ENCODE data around the gene MAPKAPK5. TPM values are rescaled to one million over a fixed set of nuclear protein-coding genes. Genes with fewer than 3 reads are reported as not detected.
A peak's percentile ranks its signal among the peaks of the same experiment; 100 is the strongest.
"Not testable (repeated sequence)": the region's sequence is repeated elsewhere in the genome, so short reads cannot be mapped to it uniquely, and the experiment has no call there.

The MAPKAPK5 gene
- total and polyA plus RNA-seq, 4 experiments from 2014 or later: 36.6 to 68.1 (median 51.3) TPM

- intact Hi-C loops (cut with micrococcal nuclease); DNase-seq; H3K4me3 Mint-ChIP-seq; H3K9me3 Mint-ChIP-seq; POLR2A ChIA-PET (ENCODE audit: partially characterized antibody); H3K9me3 ChIP-seq (ENCODE audit: control insufficient read depth in 1 of 2, low read length in 2 of 2); H3K27me3 ChIP-seq (ENCODE audit: insufficient read depth, low read length); CTCF ChIA-PET (ENCODE audit: partially characterized antibody); H3K4me1 ChIP-seq (ENCODE audit: insufficient read depth, low read length); H3K27ac Mint-ChIP-seq; H3K4me1 Mint-ChIP-seq; H3K4me3 ChIP-seq (ENCODE audit: low read length in 2 of 2); H3K36me3 Mint-ChIP-seq; H3K27ac ChIP-seq (ENCODE audit: low read depth, low read length); H3K36me3 ChIP-seq (ENCODE audit: insufficient read depth, low read length): not testable (repeated sequence)
- peaks cover 13 to 31% of the 10 kb centered on the region in 2 donors for H3K27me3 Mint-ChIP-seq
Observed at GRCh38 chr12:111820828-111821227, 21.2 kb upstream of the MAPKAPK5 start.

GRCh38 chr12:111822886-111823285, 19.1 kb upstream of the MAPKAPK5 start:
- Mint-ChIP-seq H3K4me1 (peaks cover 0 to 4% (median 0%) of the 10 kb centered on the region in 4 donors), H3K36me3 (no peaks in the 10 kb centered on the region), H3K27me3 (peaks cover 13 to 29% of the 10 kb centered on the region in 2 donors), H3K27ac (no peak overlapping the region), H3K9me3 (peaks cover 0 to 7% (median 0%) of the 10 kb centered on the region in 8 donors), H3K4me3 (no peak overlapping the region)
- CTCF ChIA-PET (ENCODE audit: partially characterized antibody): interaction anchor here (0.9 to 1.9 kb wide), 7 partner anchors 10 to 564 kb away, joined by 3 to 7 read pairs (median 5); partner anchors contain the start of gene MAPKAPK5
- Histone ChIP-seq H3K4me1 (ENCODE audit: insufficient read depth, low read length) (no peaks in the 10 kb centered on the region), H3K27ac (ENCODE audit: low read depth, low read length) (no peak overlapping the region), H3K9me3 (ENCODE audit: control insufficient read depth in 1 of 2, low read length in 2 of 2) (no peaks in the 10 kb centered on the region), H3K27me3 (ENCODE audit: insufficient read depth, low read length) (no peaks in the 10 kb centered on the region), H3K4me3 (ENCODE audit: low read length in 2 of 2) (no peak overlapping the region), H3K36me3 (ENCODE audit: insufficient read depth, low read length) (no peaks in the 10 kb centered on the region)
- no peak for DNase-seq
- intact Hi-C loops (cut with micrococcal nuclease): no loop called here
- POLR2A ChIA-PET (ENCODE audit: partially characterized antibody): interaction anchor here (0.8 kb wide), 1 partner anchor 20 kb away, joined by 3 read pairs; no protein-coding TSS in a partner anchor

- ChIA-PET CTCF (ENCODE audit: partially characterized antibody) (interaction anchor here (0.6 to 1.9 kb wide), 5 partner anchors 11 to 191 kb away, joined by 4 to 7 read pairs (median 6); partner anchors contain the start of gene MAPKAPK5), POLR2A (ENCODE audit: partially characterized antibody) (no interaction called here)
- Mint-ChIP-seq H3K9me3 (peaks cover 0 to 7% (median 0%) of the 10 kb centered on the region in 8 donors), H3K4me3 (no peak overlapping the region), H3K4me1 (peaks cover 0 to 4% (median 0%) of the 10 kb centered on the region in 4 donors), H3K27ac (no peak overlapping the region), H3K27me3 (peaks cover 13 to 26% of the 10 kb centered on the region in 2 donors), H3K36me3 (no peaks in the 10 kb centered on the region)
- Histone ChIP-seq H3K4me1 (ENCODE audit: insufficient read depth, low read length) (no peaks in the 10 kb centered on the region), H3K27ac (ENCODE audit: low read depth, low read length) (no peak overlapping the region), H3K36me3 (ENCODE audit: insufficient read depth, low read length) (no peaks in the 10 kb centered on the region), H3K4me3 (ENCODE audit: low read length in 2 of 2) (no peak overlapping the region), H3K27me3 (ENCODE audit: insufficient read depth, low read length) (no peaks in the 10 kb centered on the region), H3K9me3 (ENCODE audit: control insufficient read depth in 1 of 2, low read length in 2 of 2) (no peaks in the 10 kb centered on the region)
- intact Hi-C loops (cut with micrococcal nuclease): loop anchor here (1.0 kb wide), 1 partner anchor 563 kb away; no protein-coding TSS in a partner anchor
- DNase-seq: no peak
Observed at GRCh38 chr12:111823891-111824290, 18.1 kb upstream of the MAPKAPK5 start.

- H3K4me1 ChIP-seq (ENCODE audit: insufficient read depth, low read length); H3K9me3 Mint-ChIP-seq; H3K4me3 Mint-ChIP-seq; H3K36me3 ChIP-seq (ENCODE audit: insufficient read depth, low read length); H3K27ac Mint-ChIP-seq; H3K27ac ChIP-seq (ENCODE audit: low read depth, low read length); H3K27me3 ChIP-seq (ENCODE audit: insufficient read depth, low read length); POLR2A ChIA-PET (ENCODE audit: partially characterized antibody); H3K36me3 Mint-ChIP-seq; H3K4me1 Mint-ChIP-seq; H3K9me3 ChIP-seq (ENCODE audit: control insufficient read depth in 1 of 2, low read length in 2 of 2); H3K4me3 ChIP-seq (ENCODE audit: low read length in 2 of 2): not testable (repeated sequence)
- CTCF ChIA-PET (ENCODE audit: partially characterized antibody): interaction anchor here (2.5 kb wide), 1 partner anchor 11 kb away, joined by 10 read pairs; no protein-coding TSS in a partner anchor
- peak in 4 of 5 donors; percentile 20 to 30 (median 24) for DNase-seq
- intact Hi-C loops (cut with micrococcal nuclease): loop anchor here (1.0 kb wide), 1 partner anchor 563 kb away; no protein-coding TSS in a partner anchor
- H3K27me3 Mint-ChIP-seq: peaks cover 13 to 26% of the 10 kb centered on the region in 2 donors
Observed at GRCh38 chr12:111824312-111824711, 17.7 kb upstream of the MAPKAPK5 start.

- H3K4me1 Mint-ChIP-seq: peaks cover 0 to 4% (median 0%) of the 10 kb centered on the region in 4 donors
- peaks cover 0 to 5% (median 0%) of the 10 kb centered on the region in 8 donors for H3K9me3 Mint-ChIP-seq
- no peaks in the 10 kb centered on the region for H3K36me3 Mint-ChIP-seq
- Histone ChIP-seq H3K36me3 (ENCODE audit: insufficient read depth, low read length) (no peaks in the 10 kb centered on the region), H3K4me1 (ENCODE audit: insufficient read depth, low read length) (no peaks in the 10 kb centered on the region), H3K4me3 (ENCODE audit: low read length in 2 of 2) (no peak overlapping the region), H3K27me3 (ENCODE audit: insufficient read depth, low read length) (no peaks in the 10 kb centered on the region), H3K9me3 (ENCODE audit: control insufficient read depth in 1 of 2, low read length in 2 of 2) (no peaks in the 10 kb centered on the region), H3K27ac (ENCODE audit: low read depth, low read length) (no peak overlapping the region)
- H3K27me3 Mint-ChIP-seq: peaks cover 7 to 24% of the 10 kb centered on the region in 2 donors
- intact Hi-C loops (cut with micrococcal nuclease): no loop called here
- no peak for DNase-seq
- no peak overlapping the region for H3K4me3 Mint-ChIP-seq
- H3K27ac Mint-ChIP-seq: no peak overlapping the region
- ChIA-PET POLR2A (ENCODE audit: partially characterized antibody) (interaction anchor here (0.9 to 3.7 kb wide), 3 partner anchors 13 to 59 kb away, joined by 3 to 18 read pairs (median 3); partner anchors contain the start of gene MAPKAPK5), CTCF (ENCODE audit: partially characterized antibody) (interaction anchor here (0.8 to 2.5 kb wide), 7 partner anchors 11 to 561 kb away, joined by 3 to 10 read pairs (median 4); partner anchors contain the start of gene MAPKAPK5)
Observed at GRCh38 chr12:111825509-111825908, 16.5 kb upstream of the MAPKAPK5 start.

- H3K36me3 Mint-ChIP-seq: no peaks in the 10 kb centered on the region
- Histone ChIP-seq H3K27ac (ENCODE audit: low read depth, low read length) (no peak overlapping the region), H3K4me1 (ENCODE audit: insufficient read depth, low read length) (no peaks in the 10 kb centered on the region), H3K9me3 (ENCODE audit: control insufficient read depth in 1 of 2, low read length in 2 of 2) (no peaks in the 10 kb centered on the region), H3K36me3 (ENCODE audit: insufficient read depth, low read length) (no peaks in the 10 kb centered on the region), H3K4me3 (ENCODE audit: low read length in 2 of 2) (no peak overlapping the region), H3K27me3 (ENCODE audit: insufficient read depth, low read length) (no peaks in the 10 kb centered on the region)
- ChIA-PET POLR2A (ENCODE audit: partially characterized antibody) (interaction anchor here (0.9 to 3.7 kb wide), 3 partner anchors 13 to 59 kb away, joined by 3 to 18 read pairs (median 3); partner anchors contain the start of gene MAPKAPK5), CTCF (ENCODE audit: partially characterized antibody) (interaction anchor here (0.9 to 2.5 kb wide), 5 partner anchors 10 to 175 kb away, joined by 3 to 10 read pairs (median 3); no protein-coding TSS in a partner anchor)
- intact Hi-C loops (cut with micrococcal nuclease): no loop called here
- DNase-seq: no peak
- H3K27ac Mint-ChIP-seq: no peak overlapping the region
- H3K4me3 Mint-ChIP-seq: no peak overlapping the region
- H3K27me3 Mint-ChIP-seq: peaks cover 3 to 23% of the 10 kb centered on the region in 2 donors
- peaks cover 0 to 4% (median 0%) of the 10 kb centered on the region in 4 donors for H3K4me1 Mint-ChIP-seq
- peaks cover 0 to 2% (median 0%) of the 10 kb centered on the region in 8 donors for H3K9me3 Mint-ChIP-seq
Observed at GRCh38 chr12:111826316-111826715, 15.7 kb upstream of the MAPKAPK5 start.

- Mint-ChIP-seq H3K27ac (no peak overlapping the region), H3K27me3 (peaks cover 3 to 18% of the 10 kb centered on the region in 2 donors), H3K4me1 (peaks cover 0 to 4% (median 0%) of the 10 kb centered on the region in 4 donors), H3K4me3 (no peak overlapping the region), H3K36me3 (no peaks in the 10 kb centered on the region), H3K9me3 (peaks cover 0 to 2% (median 0%) of the 10 kb centered on the region in 8 donors)
- intact Hi-C loops (cut with micrococcal nuclease): no loop called here
- H3K4me3 ChIP-seq (ENCODE audit: low read length in 2 of 2): no peak overlapping the region
- no peaks in the 10 kb centered on the region for H3K9me3 ChIP-seq (ENCODE audit: control insufficient read depth in 1 of 2, low read length in 2 of 2)
- no peaks in the 10 kb centered on the region for H3K27me3 ChIP-seq (ENCODE audit: insufficient read depth, low read length)
- no peak for DNase-seq
- H3K36me3 ChIP-seq (ENCODE audit: insufficient read depth, low read length): no peaks in the 10 kb centered on the region
- no peak overlapping the region for H3K27ac ChIP-seq (ENCODE audit: low read depth, low read length)
- ChIA-PET POLR2A (ENCODE audit: partially characterized antibody) (interaction anchor here (3.7 kb wide), 1 partner anchor 15 kb away, joined by 18 read pairs; the partner anchor contains the start of gene MAPKAPK5), CTCF (ENCODE audit: partially characterized antibody) (interaction anchor here (0.9 to 2.5 kb wide), 3 partner anchors 13 to 14 kb away, joined by 3 to 10 read pairs (median 5); no protein-coding TSS in a partner anchor)
- no peaks in the 10 kb centered on the region for H3K4me1 ChIP-seq (ENCODE audit: insufficient read depth, low read length)
Observed at GRCh38 chr12:111826992-111827391, 15.0 kb upstream of the MAPKAPK5 start.
